Activated naive CD8-positive, alpha-beta T cell (primary cell): ENCODE data around the gene CYREN.
A peak's percentile ranks its signal among the peaks of the same experiment; 100 is the strongest.

Source experiments
- H3K27ac Mint-ChIP-seq: one replicate; pipeline ENCODE4 v1.8.0; 2021; ENCODE audit warnings: mixed read lengths
- H3K27me3 Mint-ChIP-seq: one replicate; pipeline ENCODE4 v1.8.0; 2021; ENCODE audit warnings: mixed read lengths
- H3K36me3 Mint-ChIP-seq: one replicate; pipeline ENCODE4 v1.8.0; 2021; ENCODE audit warnings: mixed read lengths
- H3K4me1 Mint-ChIP-seq: one replicate; pipeline ENCODE4 v1.8.0; 2021; ENCODE audit warnings: low read depth, mixed read lengths
- H3K4me3 Mint-ChIP-seq: one replicate; pipeline ENCODE4 v1.8.0; 2021; ENCODE audit warnings: mild to moderate bottlenecking, mixed read lengths
- H3K9me3 Mint-ChIP-seq: one replicate; pipeline ENCODE4 v1.8.0; 2021; ENCODE audit warnings: low read depth, mixed read lengths

CYREN gene

GRCh38 chr7:135160858-135161653 is 9.5 kb downstream of the CYREN start:
- no peaks in the 10 kb centered on the region for H3K27me3 Mint-ChIP-seq
- H3K27ac Mint-ChIP-seq = peak overlapping the region; percentile 84
- peaks cover 43% of the 10 kb centered on the region for H3K36me3 Mint-ChIP-seq
- H3K9me3 Mint-ChIP-seq = peaks cover 12% of the 10 kb centered on the region
- peaks cover 65% of the 10 kb centered on the region for H3K4me1 Mint-ChIP-seq
- H3K4me3 Mint-ChIP-seq = no peak overlapping the region

GRCh38 chr7:135160098-135160857 is 10.2 kb downstream of the CYREN start:
- peaks cover 47% of the 10 kb centered on the region for H3K36me3 Mint-ChIP-seq
- peak overlapping the region; percentile 13 for H3K4me3 Mint-ChIP-seq
- H3K4me1 Mint-ChIP-seq = peaks cover 64% of the 10 kb centered on the region
- H3K27ac Mint-ChIP-seq = peak overlapping the region; percentile 84
- peaks cover 15% of the 10 kb centered on the region for H3K9me3 Mint-ChIP-seq
- no peaks in the 10 kb centered on the region for H3K27me3 Mint-ChIP-seq

- no peaks in the 10 kb centered on the region for H3K27me3 Mint-ChIP-seq
- H3K9me3 Mint-ChIP-seq = peaks cover 20% of the 10 kb centered on the region
- peaks cover 68% of the 10 kb centered on the region for H3K4me1 Mint-ChIP-seq
- peak overlapping the region; percentile 51 for H3K4me3 Mint-ChIP-seq
- H3K36me3 Mint-ChIP-seq = peaks cover 53% of the 10 kb centered on the region
- peak overlapping the region; percentile 84 for H3K27ac Mint-ChIP-seq
Observed at GRCh38 chr7:135159359-135160085, 11.0 kb downstream of the CYREN start.

- Mint-ChIP-seq H3K4me1 (peaks cover 72% of the 10 kb centered on the region), H3K36me3 (peaks cover 57% of the 10 kb centered on the region), H3K9me3 (peaks cover 27% of the 10 kb centered on the region), H3K27me3 (no peaks in the 10 kb centered on the region), H3K27ac (peak overlapping the region; percentile 84), H3K4me3 (no peak overlapping the region)
Observed at GRCh38 chr7:135158874-135159273, 11.6 kb downstream of the CYREN start.

- peaks cover 75% of the 10 kb centered on the region for H3K4me1 Mint-ChIP-seq
- peak overlapping the region; percentile 22 for H3K27ac Mint-ChIP-seq
- H3K36me3 Mint-ChIP-seq = peaks cover 60% of the 10 kb centered on the region
Observed at GRCh38 chr7:135158141-135158655, 12.3 kb downstream of the CYREN start.

GRCh38 chr7:135156290-135156689 is 14.2 kb downstream of the CYREN start:
- Mint-ChIP-seq H3K36me3 (peaks cover 63% of the 10 kb centered on the region), H3K4me3 (no peak overlapping the region), H3K27me3 (no peaks in the 10 kb centered on the region), H3K4me1 (peaks cover 80% of the 10 kb centered on the region), H3K9me3 (peaks cover 24% of the 10 kb centered on the region), H3K27ac (no peak overlapping the region)

More at GRCh38 chr7:135158141-135158655, 12.3 kb downstream of the CYREN start:
- H3K27me3 Mint-ChIP-seq = no peaks in the 10 kb centered on the region
- H3K9me3 Mint-ChIP-seq = peaks cover 28% of the 10 kb centered on the region
- no peak overlapping the region for H3K4me3 Mint-ChIP-seq

GRCh38 chr7:135154734-135155133 is 15.8 kb downstream of the CYREN start:
- no peak overlapping the region for H3K4me3 Mint-ChIP-seq
- H3K9me3 Mint-ChIP-seq = peaks cover 24% of the 10 kb centered on the region
- peak overlapping the region; percentile 30 for H3K27ac Mint-ChIP-seq
- H3K36me3 Mint-ChIP-seq = peaks cover 62% of the 10 kb centered on the region
- peaks cover 81% of the 10 kb centered on the region for H3K4me1 Mint-ChIP-seq
- no peaks in the 10 kb centered on the region for H3K27me3 Mint-ChIP-seq

- Mint-ChIP-seq H3K27ac (no peak overlapping the region), H3K4me3 (no peak overlapping the region), H3K27me3 (no peaks in the 10 kb centered on the region), H3K4me1 (peaks cover 83% of the 10 kb centered on the region), H3K9me3 (peaks cover 21% of the 10 kb centered on the region), H3K36me3 (peaks cover 53% of the 10 kb centered on the region)
Observed at GRCh38 chr7:135152442-135152841, 18.1 kb downstream of the CYREN start.

- H3K27ac Mint-ChIP-seq = peak overlapping the region; percentile 62
- H3K4me1 Mint-ChIP-seq = peaks cover 84% of the 10 kb centered on the region
- peak overlapping the region; percentile 89 for H3K4me3 Mint-ChIP-seq
- H3K27me3 Mint-ChIP-seq = no peaks in the 10 kb centered on the region
- H3K9me3 Mint-ChIP-seq = peaks cover 16% of the 10 kb centered on the region
- peaks cover 47% of the 10 kb centered on the region for H3K36me3 Mint-ChIP-seq
Observed at GRCh38 chr7:135151533-135151932, 19.0 kb downstream of the CYREN start.

GRCh38 chr7:135151132-135151531 is 19.4 kb downstream of the CYREN start:
- peaks cover 16% of the 10 kb centered on the region for H3K9me3 Mint-ChIP-seq
- H3K4me1 Mint-ChIP-seq = peaks cover 88% of the 10 kb centered on the region
- peak overlapping the region; percentile 62 for H3K27ac Mint-ChIP-seq
- H3K4me3 Mint-ChIP-seq = peak overlapping the region; percentile 89
- H3K27me3 Mint-ChIP-seq = no peaks in the 10 kb centered on the region
- H3K36me3 Mint-ChIP-seq = peaks cover 43% of the 10 kb centered on the region

- Mint-ChIP-seq H3K36me3 (peaks cover 37% of the 10 kb centered on the region), H3K9me3 (peaks cover 13% of the 10 kb centered on the region)
Observed at GRCh38 chr7:135150072-135150782, 20.3 kb downstream of the CYREN start.

GRCh38 chr7:135147899-135148721 is 22.4 kb downstream of the CYREN start, which contains the start of gene TMEM140:
TMEM140 (plus strand) TSS chr7:135148072; CDS start chr7:135164442, 16,370 bp downstream.
- peak within 1 kb of the TSS; percentile 94 for H3K27ac Mint-ChIP-seq
- H3K4me1 Mint-ChIP-seq = peaks cover 85% of the 10 kb centered on the region

More at GRCh38 chr7:135150072-135150782, 20.3 kb downstream of the CYREN start:
- Mint-ChIP-seq H3K4me3 (peak overlapping the region; percentile 89), H3K4me1 (peaks cover 94% of the 10 kb centered on the region), H3K27ac (peak overlapping the region; percentile 55), H3K27me3 (no peaks in the 10 kb centered on the region)

GRCh38 chr7:135147341-135147898 is 23.1 kb downstream of the CYREN start:
- Mint-ChIP-seq H3K36me3 (peaks cover 19% of the 10 kb centered on the region), H3K27ac (peak overlapping the region; percentile 94), H3K4me3 (peak overlapping the region; percentile 89), H3K9me3 (no peaks in the 10 kb centered on the region), H3K4me1 (peaks cover 79% of the 10 kb centered on the region), H3K27me3 (no peaks in the 10 kb centered on the region)

More at GRCh38 chr7:135147899-135148721, 22.4 kb downstream of the CYREN start, which contains the start of gene TMEM140:
- no peaks in the 10 kb centered on the region for H3K9me3 Mint-ChIP-seq
- peaks cover 23% of the 10 kb centered on the region for H3K36me3 Mint-ChIP-seq
- H3K27me3 Mint-ChIP-seq = no peaks in the 10 kb centered on the region
- H3K4me3 Mint-ChIP-seq = peak within 1 kb of the TSS; percentile 89
